Neuronal stem cell (in vitro differentiated cells): ENCODE data around the gene NKAIN1.

ENCODE experiments used
- DNase-seq: peaks from one replicate; pipeline ENCODE4 v3.0.0-alpha.2; 2013; ENCODE audit warnings: low spot score
- H2AFZ ChIP-seq: one replicate; pipeline ENCODE4 v1.6.1; 2013; ENCODE audit warnings: mild to moderate bottlenecking, low read length, inconsistent platforms
- H2AK5ac ChIP-seq: 2 replicates; pipeline ENCODE4 v1.6.1; 2013; ENCODE audit warnings: low read depth, mild to moderate bottlenecking, inconsistent platforms, low read length, moderate library complexity, mixed read lengths
- H2BK120ac ChIP-seq: 2 replicates; pipeline ENCODE4 v1.6.1; 2013; ENCODE audit warnings: low read depth, mild to moderate bottlenecking, inconsistent platforms, low read length, moderate library complexity, mixed read lengths
- H2BK12ac ChIP-seq: one replicate; pipeline ENCODE4 v1.6.1; 2013; ENCODE audit warnings: low read length, inconsistent platforms
- H2BK15ac ChIP-seq: 2 replicates; pipeline ENCODE4 v1.6.1; 2013; ENCODE audit warnings: mild to moderate bottlenecking, low read length, inconsistent platforms, mixed read lengths
- H2BK5ac ChIP-seq: one replicate; pipeline ENCODE4 v1.6.1; 2013; ENCODE audit warnings: inconsistent platforms, mild to moderate bottlenecking, low read length, moderate library complexity
- H3K14ac ChIP-seq: one replicate; pipeline ENCODE4 v1.6.1; 2013; ENCODE audit warnings: low read length, inconsistent platforms
- H3K18ac ChIP-seq: 2 replicates; pipeline ENCODE4 v1.6.1; 2013; ENCODE audit warnings: low read length, inconsistent platforms
- H3K23ac ChIP-seq: 2 replicates; pipeline ENCODE4 v1.6.1; 2013; ENCODE audit warnings: low read depth, mild to moderate bottlenecking, mixed read lengths, low read length, inconsistent platforms; ENCODE audit not compliant: poor library complexity
- H3K27ac ChIP-seq: replicated peaks from 3 replicates; pipeline ENCODE4 v1.5.1; 2013; ENCODE audit warnings: low read length, inconsistent platforms
- H3K27me3 ChIP-seq, 3 experiments: 2 replicates each; pipeline ENCODE4 v1.6.1; 2013; ENCODE audit warnings: low read length in 3 of 3, mild to moderate bottlenecking in 2 of 3, inconsistent platforms in 1 of 3, low read depth in 1 of 3, mixed read lengths in 1 of 3, moderate library complexity in 1 of 3; ENCODE audit not compliant: control insufficient read depth in 3 of 3, insufficient read depth in 3 of 3
- H3K36me3 ChIP-seq, 2 donors: replicated peaks in 1 of 2; 2 replicates each; pipeline ENCODE4 v1.6.1; 2013; ENCODE audit warnings: low read length in 2 of 2; ENCODE audit not compliant: control insufficient read depth in 2 of 2, insufficient read depth in 2 of 2
- H3K4ac ChIP-seq: 2 replicates; pipeline ENCODE4 v1.6.1; 2013; ENCODE audit warnings: inconsistent platforms, mild to moderate bottlenecking, low read length, moderate library complexity
- H3K4me1 ChIP-seq, 2 donors: 1 replicate in 1 of 2; 2 replicates in 1 of 2; pipeline ENCODE4 v1.6.1; 2013; ENCODE audit warnings: low read length in 2 of 2, low read depth in 1 of 2; ENCODE audit not compliant: control insufficient read depth in 2 of 2, insufficient read depth in 1 of 2
- H3K4me2 ChIP-seq: one replicate; pipeline ENCODE4 v1.6.1; 2013; ENCODE audit warnings: mild to moderate bottlenecking, low read length, inconsistent platforms; ENCODE audit not compliant: insufficient read depth, poor library complexity, severe bottlenecking
- H3K4me3 ChIP-seq, 2 donors: 2 replicates each; pipeline ENCODE4 v1.5.1; 2013; ENCODE audit warnings: low read length in 2 of 2, mild to moderate bottlenecking in 2 of 2, inconsistent platforms in 1 of 2, moderate library complexity in 1 of 2
- H3K79me1 ChIP-seq: one replicate; pipeline ENCODE4 v1.6.1; 2013; ENCODE audit warnings: low read depth, mild to moderate bottlenecking, inconsistent platforms, low read length, moderate library complexity
- H3K9ac ChIP-seq: one replicate; pipeline ENCODE4 v1.6.1; 2013; ENCODE audit warnings: mild to moderate bottlenecking, low read depth, low read length, inconsistent platforms; ENCODE audit not compliant: poor library complexity
- H3K9me3 ChIP-seq, 2 donors: replicated peaks in 1 of 2; 2 replicates each; pipeline versions ENCODE3 to v1.6.1; 2013; ENCODE audit warnings: low read length in 2 of 2, mild to moderate bottlenecking in 2 of 2, inconsistent platforms in 1 of 2, low read depth in 1 of 2, mixed read lengths in 1 of 2, moderate library complexity in 1 of 2; ENCODE audit not compliant: control insufficient read depth in 2 of 2, insufficient read depth in 1 of 2
- H4K8ac ChIP-seq: one replicate; pipeline ENCODE4 v1.6.1; 2013; ENCODE audit warnings: low read depth, mild to moderate bottlenecking, inconsistent platforms, low read length, moderate library complexity
- H4K91ac ChIP-seq: one replicate; pipeline ENCODE4 v1.6.1; 2013; ENCODE audit warnings: low read length, low read depth, mild to moderate bottlenecking, inconsistent platforms; ENCODE audit not compliant: poor library complexity
- WGBS, 2 donors: extraction: QIAGEN DNeasy Blood & Tissue Kit; methylation state at CpG; one replicate each; pipeline ENCODE4 v1.1.7; 2013; ENCODE audit warnings: missing lambda C conversion rate in 2 of 2, mixed read lengths in 1 of 2; ENCODE audit not compliant: insufficient read length in 2 of 2, insufficient replicate concordance in 1 of 2; ENCODE audit errors: extremely low coverage in 2 of 2; 5-methylcytosine and 5-hydroxymethylcytosine counted together

Gene NKAIN1

DNA sequence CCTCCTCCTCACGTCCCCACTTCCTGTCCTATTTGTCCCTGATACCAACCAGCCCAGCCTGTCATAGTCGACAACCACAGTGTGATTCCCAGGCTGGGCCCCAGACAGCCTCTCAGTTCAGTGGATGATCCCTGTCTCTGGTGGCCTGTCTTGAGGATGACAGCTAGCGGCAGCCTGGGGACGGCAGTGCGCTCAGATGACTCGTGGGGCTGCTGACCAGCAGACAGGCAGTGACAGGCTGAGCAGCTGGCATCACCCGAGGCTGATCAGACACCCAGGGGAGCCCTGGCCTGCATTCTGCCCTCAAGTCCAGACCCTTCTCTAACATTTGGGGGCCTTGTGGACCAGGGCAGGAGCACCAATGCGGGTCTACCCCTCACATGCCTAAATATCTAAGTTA lies 21.0 kb downstream of the NKAIN1 start:
- Histone ChIP-seq H3K4me3 (no peak overlapping the region), H3K4ac (no peak overlapping the region), H3K18ac (no peak overlapping the region), H3K27ac (no peak overlapping the region), H2BK120ac (no peak overlapping the region), H3K4me1 (peaks cover 20 to 32% of the 10 kb centered on the region in 2 donors), H4K8ac (no peak overlapping the region), H4K91ac (no peak overlapping the region), H2BK5ac (no peak overlapping the region), H3K36me3 (peaks cover 0 to 5% of the 10 kb centered on the region in 2 donors), H3K14ac (no peak overlapping the region), H3K9ac (peak overlapping the region; percentile 1), H2BK15ac (no peak overlapping the region), H3K79me1 (peaks cover 6% of the 10 kb centered on the region), H3K23ac (peak overlapping the region; percentile 1), H3K4me2 (no peak overlapping the region), H3K27me3 (no peaks in the 10 kb centered on the region), H2AK5ac (no peak overlapping the region), H3K9me3 (no peaks in the 10 kb centered on the region), H2BK12ac (no peak overlapping the region), H2AFZ (no peak overlapping the region)
- no CpG with 5 or more reads among the region's 8 CpGs for WGBS, 2 donors
- DNase-seq, result no peak

DNA sequence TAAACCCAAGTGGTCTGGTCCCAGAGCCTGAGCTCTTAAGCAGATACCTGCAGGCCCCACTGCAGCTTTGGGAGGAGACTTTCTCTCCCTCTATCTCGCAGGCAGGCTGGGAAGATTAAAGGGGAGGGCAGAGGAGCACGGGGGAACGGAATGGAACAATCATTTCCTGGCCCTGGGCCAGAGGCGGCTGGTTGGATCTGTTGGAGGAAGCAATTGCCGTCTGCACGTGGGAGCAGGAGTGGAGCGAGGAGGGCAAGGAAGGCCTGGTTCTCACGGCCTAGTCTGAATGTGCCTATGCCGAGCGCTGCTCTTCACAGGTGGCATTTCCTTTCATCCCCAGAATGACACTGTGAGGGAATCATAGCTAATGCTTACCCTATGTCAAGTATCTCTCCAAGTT lies 23.7 kb downstream of the NKAIN1 start:
- peaks cover 11 to 24% of the 10 kb centered on the region in 2 donors for H3K4me1 ChIP-seq
- H3K14ac ChIP-seq, result no peak overlapping the region
- H4K8ac ChIP-seq, result peak overlapping the region; percentile 74
- no peak overlapping the region for H3K18ac ChIP-seq
- no peak overlapping the region for H2AK5ac ChIP-seq
- no peak overlapping the region for H2BK15ac ChIP-seq
- peak overlapping the region; percentile 8 for H3K27ac ChIP-seq
- no peak overlapping the region for H3K23ac ChIP-seq
- no peak overlapping the region for H2BK5ac ChIP-seq
- peak overlapping the region; percentile 8 for H2AFZ ChIP-seq
- no peaks in the 10 kb centered on the region for H3K27me3 ChIP-seq
- H3K79me1 ChIP-seq, result peaks cover 4% of the 10 kb centered on the region
- H3K4me3 ChIP-seq, result no peak overlapping the region
- WGBS, 2 donors, result no CpG with 5 or more reads among the region's 10 CpGs
- H3K4ac ChIP-seq, result no peak overlapping the region
- peaks cover 0 to 15% of the 10 kb centered on the region in 2 donors for H3K9me3 ChIP-seq
- H3K36me3 ChIP-seq, result peaks cover 0 to 11% of the 10 kb centered on the region in 2 donors
- H4K91ac ChIP-seq, result no peak overlapping the region
- H3K9ac ChIP-seq, result peak overlapping the region; percentile 3
- no peak overlapping the region for H3K4me2 ChIP-seq
- DNase-seq, result no peak
- H2BK120ac ChIP-seq, result no peak overlapping the region
- H2BK12ac ChIP-seq, result no peak overlapping the region

DNA sequence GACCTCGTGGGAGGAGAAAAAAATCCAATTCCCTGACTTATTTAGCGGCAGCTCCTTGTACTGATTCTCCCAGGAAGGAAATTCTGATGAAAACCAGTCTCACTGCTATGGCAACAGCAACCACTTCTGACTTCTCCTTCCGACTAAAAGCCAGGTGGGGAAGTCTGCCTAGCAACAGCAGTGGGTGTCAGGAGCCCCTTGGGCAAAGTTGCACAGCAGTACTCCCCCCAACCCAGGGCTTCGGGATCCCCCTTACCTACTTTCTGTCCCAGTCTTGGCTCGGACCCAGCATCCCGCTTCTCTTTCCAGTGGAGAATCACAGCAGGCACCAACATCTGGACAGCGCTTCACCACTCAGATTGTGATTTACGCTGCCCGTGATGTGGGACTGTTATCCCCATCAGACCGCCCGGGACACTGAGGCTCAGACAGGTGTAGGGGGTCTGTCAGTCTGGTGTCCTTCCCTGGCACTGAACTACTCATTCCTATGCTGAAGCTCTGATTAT lies 24.6 kb downstream of the NKAIN1 start:
- Histone ChIP-seq H2BK5ac (no peak overlapping the region), H3K18ac (peak overlapping the region; percentile 38), H3K27me3 (no peaks in the 10 kb centered on the region), H3K4me2 (no peak overlapping the region), H2BK15ac (peak overlapping the region; percentile 7), H2BK12ac (peak overlapping the region; percentile 22), H2AFZ (no peak overlapping the region), H3K36me3 (peaks cover 0 to 6% of the 10 kb centered on the region in 2 donors), H3K27ac (no peak overlapping the region), H3K14ac (no peak overlapping the region), H2AK5ac (peak overlapping the region; percentile 10), H3K9me3 (peaks cover 0 to 22% of the 10 kb centered on the region in 2 donors), H2BK120ac (no peak overlapping the region), H3K4ac (peak overlapping the region; percentile 1), H4K91ac (no peak overlapping the region), H3K4me1 (peaks cover 11 to 24% of the 10 kb centered on the region in 2 donors), H3K79me1 (peaks cover 4% of the 10 kb centered on the region), H3K4me3 (no peak overlapping the region), H3K23ac (no peak overlapping the region), H3K9ac (no peak overlapping the region), H4K8ac (no peak overlapping the region)
- no peak for DNase-seq
- no CpG with 5 or more reads among the region's 11 CpGs for WGBS, 2 donors

DNA sequence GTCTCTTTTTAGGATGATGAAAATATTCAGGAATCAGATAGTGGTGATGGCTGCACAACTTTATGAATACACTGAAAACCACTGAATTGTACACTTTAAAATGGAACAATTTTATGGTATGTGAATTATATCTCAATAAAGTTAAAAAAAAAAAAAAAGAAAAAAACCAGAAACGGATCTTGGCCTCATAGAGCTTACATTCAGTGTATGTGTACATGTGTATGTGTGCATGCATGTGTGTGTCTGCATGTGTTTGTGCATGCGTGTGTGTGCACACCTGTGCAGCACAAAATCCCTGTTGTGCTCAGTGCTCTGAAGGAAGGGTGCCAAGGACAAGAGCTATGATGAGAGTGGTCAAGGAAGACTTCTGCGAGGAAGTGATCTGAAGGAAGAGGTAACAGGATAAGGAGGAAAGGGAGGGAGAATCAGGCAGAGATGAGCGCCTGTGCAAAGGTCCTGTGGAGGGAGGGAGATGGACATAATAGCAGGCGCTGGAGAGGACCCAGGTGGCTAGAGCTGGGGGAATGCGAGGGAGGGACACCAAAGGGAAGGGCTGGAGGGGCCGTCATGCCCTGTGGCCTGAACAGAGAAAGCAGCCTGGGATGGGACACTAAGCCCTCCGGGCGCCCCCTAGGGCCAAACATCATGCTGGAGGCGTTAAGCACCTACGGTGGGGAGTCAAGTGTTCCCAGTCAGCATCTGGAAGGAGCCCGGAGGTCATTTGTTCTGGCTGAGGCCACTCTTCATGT lies 25.2 kb downstream of the NKAIN1 start:
- no peaks in the 10 kb centered on the region for H3K27me3 ChIP-seq
- H2BK5ac ChIP-seq, result no peak overlapping the region
- no peak overlapping the region for H2BK15ac ChIP-seq
- no peak overlapping the region for H2BK120ac ChIP-seq
- H3K36me3 ChIP-seq, result peaks cover 0 to 6% of the 10 kb centered on the region in 2 donors
- H2AK5ac ChIP-seq, result no peak overlapping the region
- H3K4ac ChIP-seq, result no peak overlapping the region
- H4K8ac ChIP-seq, result no peak overlapping the region
- H2AFZ ChIP-seq, result no peak overlapping the region
- peaks cover 11 to 24% of the 10 kb centered on the region in 2 donors for H3K4me1 ChIP-seq
- no peak overlapping the region for H3K18ac ChIP-seq
- H3K9ac ChIP-seq, result no peak overlapping the region
- no peak overlapping the region for H3K23ac ChIP-seq
- no peak overlapping the region for H3K27ac ChIP-seq
- H3K9me3 ChIP-seq, result peaks cover 0 to 22% of the 10 kb centered on the region in 2 donors
- H3K4me2 ChIP-seq, result no peak overlapping the region
- no peak overlapping the region for H4K91ac ChIP-seq
- no peak overlapping the region for H2BK12ac ChIP-seq
- no peak overlapping the region for H3K4me3 ChIP-seq
- WGBS, 2 donors, result no CpG with 5 or more reads among the region's 12 CpGs
- no peak overlapping the region for H3K14ac ChIP-seq
- DNase-seq, result no peak
- H3K79me1 ChIP-seq, result peaks cover 4% of the 10 kb centered on the region
